ENCODE measurements around the gene NDUFAF2.

The NDUFAF2 gene

DNA sequence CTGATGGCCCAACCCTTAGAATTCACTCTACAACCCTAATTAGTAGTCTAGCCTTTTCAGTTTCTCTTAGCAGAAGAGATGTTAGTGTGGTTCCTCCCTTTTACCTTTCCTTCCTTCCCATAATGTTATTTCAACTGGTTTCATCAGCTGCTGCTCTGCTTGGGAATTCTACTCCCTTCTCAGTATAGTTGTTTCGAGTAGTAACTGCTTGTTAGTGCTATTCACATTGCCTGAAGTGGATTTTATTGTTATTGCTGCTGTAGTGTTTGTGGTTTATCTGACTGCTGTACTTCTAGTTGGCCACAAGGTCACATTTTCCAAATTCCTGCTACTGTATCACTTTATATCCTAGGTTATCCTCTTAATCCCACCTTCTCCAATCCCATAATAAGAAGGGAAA, 187.6 kb downstream of the NDUFAF2 start:
- DNase-seq = no peak

DNA sequence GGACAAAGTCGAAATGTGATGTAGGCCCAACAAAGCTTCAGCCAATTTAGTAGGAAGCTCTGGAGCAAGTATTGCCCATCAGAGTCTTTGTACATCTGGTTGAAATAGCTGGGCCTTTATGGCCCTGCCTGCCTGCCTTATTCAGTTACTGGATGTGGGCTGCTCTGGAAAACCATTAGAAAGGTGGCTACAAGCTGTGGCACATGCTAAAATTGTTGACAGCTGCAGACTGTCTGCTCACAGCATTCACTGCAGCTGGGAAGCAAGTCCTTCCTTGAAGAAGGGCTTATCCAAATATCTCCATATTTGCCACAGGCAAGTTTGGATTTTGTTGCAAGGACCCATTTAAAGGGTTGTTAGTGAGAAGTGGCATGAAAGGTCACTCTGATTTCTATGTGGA, 192.8 kb downstream of the NDUFAF2 start:
- no peak for DNase-seq

DNA sequence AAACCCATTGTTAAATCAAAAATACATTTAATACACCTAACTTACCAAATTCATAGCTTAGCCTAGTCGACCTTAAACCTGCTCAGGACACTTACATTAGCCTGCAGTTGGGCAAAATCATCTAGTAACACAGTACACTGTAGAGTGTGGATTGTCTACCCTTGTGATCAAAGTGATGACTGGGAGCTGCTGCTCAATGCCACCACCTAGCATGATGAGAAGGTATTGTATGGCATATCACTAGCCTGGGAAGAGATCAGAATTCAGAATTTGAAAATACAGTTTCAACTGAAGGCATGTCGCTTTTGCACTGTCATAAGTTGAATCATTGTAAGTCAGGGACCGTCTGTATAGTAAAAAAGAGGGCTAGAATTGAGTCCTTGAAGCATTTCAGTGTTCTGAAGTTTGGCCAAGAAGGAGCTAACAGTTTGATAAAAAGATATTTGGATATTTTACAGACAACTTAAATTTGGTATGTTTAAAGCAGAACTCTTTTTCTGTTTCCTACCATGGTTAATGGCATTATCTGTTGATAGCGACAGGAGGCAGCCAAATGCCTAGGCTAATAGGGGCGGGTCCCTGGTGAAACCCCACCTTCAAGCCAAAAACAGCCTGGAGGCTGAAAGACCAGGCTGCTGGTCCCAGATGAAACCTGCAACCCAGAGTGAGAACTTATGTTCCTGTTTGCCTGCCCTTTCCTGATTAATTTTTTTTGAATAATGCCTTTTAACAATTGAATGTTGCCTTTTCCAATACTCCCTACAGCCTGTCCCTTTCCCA, 194.3 kb downstream of the NDUFAF2 start:
- DNase-seq = no peak

DNA sequence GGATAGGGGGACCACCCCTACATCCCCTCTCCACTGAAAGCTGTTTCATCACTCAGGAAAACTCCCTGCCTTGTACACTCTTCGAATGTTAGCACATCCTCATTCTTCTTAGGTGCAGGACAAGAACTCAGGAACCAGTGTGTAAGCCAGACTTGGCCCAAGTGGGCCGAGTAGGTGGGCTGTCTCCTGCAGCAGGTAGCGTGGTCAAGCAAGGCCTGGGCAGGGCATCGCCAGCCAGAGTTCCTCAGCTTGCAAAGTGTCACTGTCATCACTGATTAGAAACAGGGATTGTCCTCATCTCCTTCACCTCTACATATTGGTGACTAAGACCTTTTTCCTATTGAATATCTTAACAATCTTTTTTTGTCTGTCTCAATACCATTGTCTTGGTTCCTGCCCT, 194.9 kb downstream of the NDUFAF2 start:
- no peak for DNase-seq

DNA sequence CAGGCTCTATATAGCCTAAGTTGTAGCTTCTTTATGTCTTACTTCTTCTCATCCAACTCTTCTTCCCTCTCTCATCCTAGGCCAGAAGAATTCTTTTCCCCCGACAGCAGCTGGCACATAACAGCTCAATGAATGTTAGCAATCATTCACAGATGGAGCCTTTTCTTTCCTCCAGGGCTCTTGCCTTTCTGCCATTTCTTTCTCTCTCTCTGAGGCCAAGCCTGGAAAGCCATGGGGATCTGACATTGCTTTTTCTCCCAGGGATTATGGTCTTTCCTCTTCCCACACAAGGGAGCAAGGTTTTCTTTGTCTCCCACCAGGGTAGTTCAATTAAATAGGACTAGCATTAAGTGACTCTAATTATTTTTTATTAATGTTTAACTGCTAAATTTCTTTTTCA, 196.8 kb downstream of the NDUFAF2 start:
- DNase-seq = no peak

DNA sequence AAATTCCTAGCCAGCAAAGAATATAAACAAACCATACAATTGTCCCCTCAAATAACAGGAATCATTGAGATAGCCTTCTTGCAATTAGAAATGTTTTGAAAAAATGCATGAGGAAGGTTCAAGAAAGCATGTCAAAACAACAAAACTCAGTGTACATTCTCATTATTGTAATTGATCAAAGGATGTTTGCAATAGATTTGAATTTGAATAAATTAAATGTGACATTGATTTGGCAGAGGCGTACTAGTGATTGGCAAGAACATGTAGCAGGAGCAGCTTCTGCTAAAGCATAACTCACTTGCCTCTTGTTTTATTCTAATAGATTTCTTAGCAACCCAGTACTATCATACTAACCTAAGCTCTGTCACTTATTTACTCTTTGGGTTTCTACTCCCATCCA, 197.4 kb downstream of the NDUFAF2 start:
- DNase-seq = no peak

DNA sequence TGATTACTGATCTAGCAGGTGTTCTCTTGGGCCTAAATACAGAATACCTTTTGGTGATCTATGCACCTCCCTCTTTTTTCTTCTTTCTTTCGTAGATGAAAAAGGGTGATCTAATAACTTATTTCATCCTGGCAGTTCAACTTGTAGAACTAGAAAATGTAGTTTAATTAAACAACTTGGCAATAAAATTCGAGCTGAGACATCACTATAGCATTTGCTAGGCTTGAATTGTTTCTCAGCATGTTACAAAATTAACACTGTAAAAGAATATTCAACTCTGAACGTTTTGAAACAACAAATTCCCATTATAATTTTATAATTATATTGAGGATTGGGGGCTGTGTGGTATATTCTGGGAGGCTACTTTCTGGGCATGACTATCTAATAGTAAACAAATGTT, 197.8 kb downstream of the NDUFAF2 start:
- no peak for DNase-seq

DNA sequence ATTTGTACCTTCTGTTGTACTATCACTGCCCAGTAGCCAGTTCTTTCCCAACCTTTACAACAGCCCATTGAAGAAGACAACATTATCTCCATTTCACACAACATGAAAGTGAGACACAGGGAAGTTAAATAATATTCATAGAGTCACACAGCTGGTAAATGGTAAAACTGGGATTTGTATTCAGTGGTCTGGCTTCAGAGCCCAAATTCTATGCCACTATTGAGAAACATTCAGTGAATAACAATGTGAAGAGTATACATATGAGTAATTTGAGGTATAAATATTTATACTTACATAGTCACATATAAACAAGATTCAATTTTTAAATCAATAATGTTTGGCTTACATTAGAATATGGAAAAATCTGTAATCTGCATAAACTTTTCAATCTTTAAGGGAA, 203.5 kb downstream of the NDUFAF2 start:
- no peak for DNase-seq

DNA sequence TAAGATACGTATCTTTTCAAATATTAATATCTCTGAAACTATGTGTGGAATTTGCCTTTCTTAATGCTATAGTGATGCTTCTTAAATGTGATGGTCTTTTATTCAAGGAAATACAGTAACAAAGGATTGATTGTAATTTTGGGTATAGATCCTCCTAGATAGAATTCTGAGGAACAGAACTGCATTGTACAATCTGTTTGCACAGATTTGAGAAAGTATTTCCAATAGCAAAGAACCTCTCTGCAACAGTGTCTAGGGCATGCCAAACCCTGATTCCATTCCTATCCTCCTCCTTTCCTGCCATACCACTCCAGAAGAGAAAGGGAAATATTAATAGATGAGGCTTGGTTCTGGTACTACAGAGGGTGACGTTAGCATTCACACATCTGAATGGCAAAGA, 206.9 kb downstream of the NDUFAF2 start:
- no peak for DNase-seq

DNA sequence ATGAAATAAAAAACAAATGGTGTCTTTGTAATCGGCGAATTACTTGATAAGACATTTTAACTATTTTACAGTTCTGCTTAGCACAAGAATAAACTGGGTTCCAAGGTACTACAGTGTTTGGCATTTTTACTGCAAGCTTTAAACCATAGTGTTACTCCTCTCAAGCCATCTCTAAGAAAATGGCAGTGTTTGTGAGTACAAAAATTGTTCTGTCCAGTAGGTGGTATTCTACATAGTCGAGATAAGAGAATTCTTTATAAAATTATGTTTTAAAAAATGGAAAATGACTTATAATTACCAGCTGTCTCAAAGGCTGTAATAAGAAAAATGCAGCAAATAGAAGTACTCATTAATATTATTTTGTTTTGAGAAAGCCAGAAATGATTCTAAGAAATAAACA, 214.1 kb downstream of the NDUFAF2 start:
- no peak for DNase-seq

DNA sequence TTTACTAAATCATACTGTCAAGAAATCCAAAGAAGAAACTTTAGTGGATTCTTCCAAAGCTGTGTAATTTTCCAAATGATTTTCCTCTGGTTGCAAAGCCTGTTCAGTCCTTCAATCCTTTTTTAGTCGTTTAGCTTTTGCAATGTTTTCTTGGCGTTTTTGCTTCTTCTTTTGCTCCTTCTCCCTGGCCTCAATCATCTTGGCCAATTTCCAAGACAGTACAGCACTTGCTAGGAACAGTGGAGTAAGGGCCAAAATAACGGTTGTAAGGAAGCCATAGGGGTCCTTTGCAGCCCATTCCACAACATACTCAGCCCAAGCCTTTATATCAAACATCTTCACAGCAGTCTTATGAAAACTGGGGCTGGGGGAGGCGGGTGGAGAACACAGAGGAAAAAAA, 214.8 kb downstream of the NDUFAF2 start:
- DNase-seq = no peak

DNA sequence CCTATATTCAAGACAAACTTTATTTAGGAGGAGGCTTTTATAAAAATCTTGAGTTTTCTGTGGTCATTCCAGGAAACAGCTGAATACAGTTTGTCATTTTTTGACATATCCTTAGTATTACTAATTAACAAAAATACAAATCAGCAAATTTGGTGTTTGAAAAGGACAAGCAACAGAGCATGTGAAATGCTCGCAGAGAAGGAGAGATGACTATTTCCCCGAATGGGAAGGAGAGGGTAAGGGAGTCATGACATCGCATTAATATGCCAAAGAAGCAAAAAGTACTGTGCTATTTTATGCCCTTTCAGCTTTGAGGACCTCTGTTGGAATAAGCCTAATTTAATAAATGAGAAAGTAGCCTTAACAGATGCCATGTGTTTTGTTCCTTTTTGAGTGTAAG, 215.5 kb downstream of the NDUFAF2 start:
- no peak for DNase-seq

DNA sequence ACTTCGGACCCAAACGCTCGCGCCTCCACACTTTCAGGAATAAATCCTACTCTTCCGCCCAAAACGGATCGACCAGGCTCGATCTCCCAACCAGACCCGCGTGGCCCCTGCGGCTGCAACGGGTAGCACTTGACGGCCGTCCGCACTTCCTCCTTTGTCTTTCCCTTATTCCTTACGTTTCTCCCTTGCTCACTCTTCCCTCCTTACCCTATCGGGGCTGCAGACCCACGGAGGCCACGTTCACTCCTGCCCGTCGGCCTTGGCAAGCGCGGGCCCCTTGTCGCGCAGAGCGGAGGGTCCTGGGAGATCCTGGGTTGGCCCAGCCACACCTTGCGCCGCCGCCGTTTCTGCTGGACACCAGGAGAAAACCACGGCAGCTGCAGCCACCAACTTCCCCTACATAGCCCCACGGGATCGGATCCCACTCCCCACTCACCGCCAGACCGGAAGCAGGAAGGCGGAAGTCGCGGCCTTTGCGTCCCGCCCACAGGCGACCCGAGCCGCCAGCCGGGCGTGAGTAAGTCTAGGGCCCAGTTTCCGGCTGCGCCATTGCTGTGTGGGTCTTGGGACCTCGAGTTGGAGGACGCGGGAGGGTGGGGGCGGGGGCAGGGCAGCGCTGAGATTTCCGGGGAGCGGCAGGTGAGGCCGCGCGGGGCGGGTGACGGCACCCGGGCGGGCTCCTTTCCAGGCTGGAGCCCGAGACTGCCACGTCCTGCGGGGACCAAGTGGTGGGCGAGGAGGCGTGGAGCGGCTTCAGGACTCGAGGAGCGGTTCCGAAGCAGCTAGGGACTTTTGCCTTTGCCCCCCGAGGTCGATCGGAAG, 217.2 kb downstream of the NDUFAF2 start, which contains the start of gene SMIM15:
SMIM15 (minus strand) TSS at position 459 of the 822 bp plus-strand sequence. CDS start 2,297 bp downstream, outside the sequence.
- DNase-seq = peak; percentile 68

DNA sequence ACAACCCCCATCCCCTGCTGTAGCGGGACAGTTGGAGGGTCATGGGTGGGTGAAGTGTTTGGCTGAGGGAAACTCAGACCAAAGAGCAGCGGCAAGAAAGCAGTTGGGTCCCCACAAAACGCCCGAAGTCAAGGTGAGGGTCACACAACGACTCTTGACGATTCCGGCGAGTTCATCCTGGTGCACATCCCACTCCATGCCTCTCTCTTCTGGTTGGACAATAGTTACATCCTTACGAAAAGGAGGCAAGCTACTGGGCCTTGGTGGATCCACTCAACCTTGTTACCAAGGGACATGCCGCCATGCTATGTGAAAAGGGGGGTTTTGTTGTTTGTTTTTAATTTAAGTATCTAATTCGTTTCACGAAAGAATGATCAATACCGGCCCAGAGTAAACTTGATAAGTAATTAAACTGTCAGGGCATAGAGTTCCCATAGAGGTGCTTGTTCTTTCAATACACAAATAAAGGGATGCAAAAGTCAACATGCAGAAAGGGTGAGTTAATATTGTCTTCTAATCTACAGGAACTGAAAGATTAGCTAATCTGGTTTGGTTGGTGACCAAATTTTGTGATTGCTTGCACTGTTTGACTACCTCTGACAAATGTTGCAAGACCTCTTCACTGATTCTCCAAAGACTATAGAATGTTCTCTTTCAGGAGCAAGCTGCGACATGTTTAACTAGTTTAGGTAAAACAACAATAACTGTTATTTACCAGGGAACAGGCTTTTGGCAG, 218.0 kb downstream of the NDUFAF2 start:
- no peak for DNase-seq

DNA sequence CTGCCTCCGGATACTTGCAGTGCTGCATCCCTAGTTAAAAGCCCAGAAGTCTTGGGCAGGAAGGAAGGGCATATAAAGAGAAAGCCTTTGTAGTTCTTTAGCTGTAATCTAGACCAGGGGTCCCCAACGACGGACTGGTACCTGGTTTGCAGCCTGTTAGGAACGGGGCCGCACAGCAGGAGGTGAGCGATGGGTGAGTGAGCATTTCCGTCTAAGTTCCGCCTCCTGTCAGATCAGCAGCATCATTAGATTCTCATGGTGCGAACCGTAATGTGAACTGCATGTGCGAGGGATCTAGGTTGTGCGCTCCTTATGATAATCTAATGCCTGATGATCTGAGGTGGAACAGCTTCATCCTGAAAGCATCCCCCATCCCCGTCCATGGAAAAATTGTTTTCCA, 218.9 kb downstream of the NDUFAF2 start:
- no peak for DNase-seq

DNA sequence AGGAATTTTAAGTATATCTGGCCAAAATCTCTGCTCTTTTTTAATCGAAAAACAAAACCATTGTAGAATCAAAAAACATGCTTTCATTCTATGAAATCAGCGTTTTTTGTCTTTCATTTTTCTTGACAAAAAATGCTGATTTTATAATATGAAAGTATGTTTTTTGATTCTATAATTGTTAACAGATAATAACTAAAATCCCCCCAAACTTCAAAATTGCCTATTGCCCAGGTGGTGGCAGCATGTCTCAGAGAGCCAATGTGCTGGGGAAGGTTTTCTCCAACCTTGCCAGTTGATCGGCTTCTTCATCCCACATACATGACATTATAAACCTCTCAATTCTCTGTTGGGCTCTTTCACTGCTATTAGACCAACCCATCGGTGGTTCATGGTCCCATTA, 222.4 kb downstream of the NDUFAF2 start:
- no peak for DNase-seq

DNA sequence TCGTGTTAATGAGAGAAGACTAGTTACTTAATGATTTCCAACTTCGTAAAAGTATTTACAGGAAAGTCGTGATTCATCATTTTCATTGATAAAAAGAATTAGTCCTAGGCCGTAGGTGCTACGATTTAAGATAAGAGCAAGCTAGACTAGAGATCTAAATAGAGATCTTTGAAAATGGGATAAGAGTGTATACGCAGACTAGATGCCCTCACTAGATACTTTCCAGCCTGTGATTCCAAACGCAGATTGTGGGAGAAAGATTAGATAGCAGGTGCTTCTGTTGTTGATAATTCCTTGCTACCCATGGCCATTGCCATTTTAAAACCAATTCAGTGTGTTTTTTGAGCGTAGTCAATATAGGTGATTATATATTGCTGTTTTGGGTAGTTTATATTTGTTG, 223.9 kb downstream of the NDUFAF2 start:
- DNase-seq = no peak

DNA sequence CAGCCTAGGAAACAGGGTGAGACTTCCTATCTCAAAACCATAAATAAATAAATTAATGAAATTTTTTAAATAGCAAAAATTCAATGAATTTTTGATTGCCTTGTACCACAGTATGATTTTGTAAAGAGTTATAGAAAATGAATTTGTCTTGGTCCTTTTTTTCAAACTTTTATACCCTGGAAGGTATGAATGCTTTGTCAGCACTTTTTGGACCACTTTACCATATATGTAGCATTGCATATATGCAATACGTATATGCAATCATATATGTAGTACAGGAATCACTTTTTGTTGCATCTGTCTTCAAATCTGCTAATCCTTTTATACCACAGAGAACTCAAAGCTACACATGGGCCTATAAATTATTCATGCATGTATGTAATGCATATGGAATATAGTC, 226.5 kb downstream of the NDUFAF2 start:
- no peak for DNase-seq

DNA sequence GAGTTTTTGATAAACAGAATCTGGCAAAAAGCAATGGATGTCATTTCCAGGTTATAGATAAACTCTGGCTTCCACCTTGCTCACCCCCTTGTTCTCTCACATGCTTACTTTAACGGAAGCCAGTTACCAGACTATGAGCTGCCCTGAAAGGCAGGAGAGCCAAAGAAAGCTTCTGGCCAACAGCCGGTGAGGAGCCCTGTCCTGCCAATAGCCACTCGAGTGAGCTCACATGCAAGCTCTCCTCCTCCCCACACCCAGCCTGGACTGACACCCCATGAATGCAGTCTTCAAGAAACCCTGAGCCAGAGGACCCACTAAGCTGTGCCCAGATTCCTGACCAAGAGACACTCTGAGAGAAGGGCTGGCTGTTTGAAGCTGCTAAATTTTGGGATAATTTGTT, 231.6 kb downstream of the NDUFAF2 start:
- DNase-seq = no peak

DNA sequence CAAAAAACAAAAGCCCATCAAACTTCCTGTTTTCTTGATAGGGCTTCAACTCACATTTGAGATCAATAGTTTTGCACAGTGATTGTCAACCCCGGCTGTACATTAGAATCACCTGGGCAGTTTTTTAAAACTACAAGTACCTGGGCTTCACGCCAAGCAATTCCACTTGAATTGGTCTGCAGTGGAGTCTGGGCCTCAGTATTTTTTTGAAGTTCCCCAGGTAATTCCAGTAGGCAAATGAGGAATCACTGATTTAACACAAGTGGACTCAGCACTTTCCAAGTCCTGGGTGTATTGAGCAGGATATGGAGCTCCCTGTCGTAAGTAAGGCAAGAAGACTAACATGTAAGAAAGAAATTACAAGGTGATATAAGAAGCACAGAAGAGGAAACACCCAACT, 232.1 kb downstream of the NDUFAF2 start:
- no peak for DNase-seq

DNA sequence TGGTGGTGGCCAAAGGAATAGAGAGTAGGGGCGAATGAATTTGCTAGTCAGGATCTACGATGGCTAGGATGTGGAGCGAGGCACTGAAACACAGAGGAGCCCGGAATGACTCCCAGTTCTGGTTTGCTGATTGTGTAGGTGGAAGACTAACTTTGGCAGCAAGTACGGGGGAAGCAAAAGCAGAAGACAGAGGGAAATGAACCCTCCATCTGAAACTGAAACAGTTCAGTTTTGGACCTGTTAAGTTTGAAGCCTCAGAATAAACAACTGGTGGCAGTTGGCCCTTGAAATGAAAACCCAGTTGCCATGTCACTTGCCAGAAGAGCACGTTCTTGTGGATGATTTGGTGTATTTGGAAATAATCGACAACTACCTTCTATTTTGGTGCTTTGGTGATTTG, 232.7 kb downstream of the NDUFAF2 start:
- DNase-seq = no peak

DNA sequence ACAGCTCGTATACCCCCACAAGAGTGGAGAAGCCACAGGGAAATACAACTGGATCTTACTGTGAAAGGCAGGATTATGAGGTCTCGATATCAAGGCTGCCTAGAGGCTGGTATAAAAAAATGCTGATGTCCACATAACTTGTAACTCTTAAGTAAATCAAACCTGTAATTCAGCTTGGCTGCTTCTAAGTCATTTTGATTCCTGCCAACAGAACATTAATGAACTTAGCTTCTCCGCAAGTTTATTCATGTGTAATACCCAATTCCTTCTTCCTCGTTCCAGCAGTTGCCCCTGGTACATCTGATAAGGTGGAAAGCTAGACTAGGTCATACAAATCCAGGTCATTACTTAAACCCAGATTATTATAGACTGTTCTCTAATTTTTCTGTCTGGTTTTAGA, 233.7 kb downstream of the NDUFAF2 start:
- DNase-seq = no peak

DNA sequence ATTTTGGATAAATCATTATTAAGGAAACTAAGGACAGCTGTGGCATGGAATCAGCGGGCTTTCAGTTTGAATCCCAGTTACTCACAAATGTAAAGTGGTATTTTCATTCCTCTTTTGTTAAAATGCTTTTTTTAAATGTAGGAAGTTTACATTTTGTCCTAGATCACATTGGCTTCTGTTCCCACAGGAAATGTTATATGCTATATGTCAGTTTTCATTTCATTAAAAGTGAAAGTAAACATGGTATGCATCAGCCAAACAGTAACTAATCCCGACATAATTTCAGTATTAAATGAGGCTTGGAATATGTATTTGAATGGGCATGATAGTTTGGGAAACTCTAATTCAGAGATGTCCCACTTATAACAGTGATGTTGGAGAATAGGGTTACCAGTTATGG, 235.9 kb downstream of the NDUFAF2 start:
- no peak for DNase-seq

DNA sequence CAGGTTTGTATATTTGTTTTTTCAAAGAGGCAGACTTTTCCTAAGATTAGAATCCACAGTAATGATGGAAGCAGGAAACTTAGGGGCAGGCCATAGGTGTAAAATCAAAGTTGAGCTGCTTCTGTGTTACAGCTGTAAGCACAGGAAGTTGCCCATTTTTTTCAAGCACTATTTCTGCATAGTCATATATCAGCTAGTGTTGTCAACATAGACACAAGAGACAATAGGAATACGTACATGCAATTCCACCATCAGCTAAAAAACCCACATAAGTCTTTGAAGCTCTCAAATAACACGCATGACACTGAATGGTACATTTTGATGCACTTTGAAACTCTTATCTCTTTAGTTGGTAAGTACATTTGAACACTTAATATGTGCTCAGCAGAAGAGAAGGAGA, 237.4 kb downstream of the NDUFAF2 start:
- no peak for DNase-seq

Measured in central memory CD4-positive, alpha-beta T cell (primary cell).